Breast epithelium (tissue), 3 donors: Measurements from ENCODE around the gene SYNJ1.

Source experiments
- POLR2AphosphoS5 ChIP-seq, 3 donors: sonication (generic); formaldehyde crosslinking; IDR thresholded peaks; one replicate each; pipeline ENCODE4 v1.6.1; 2017; ENCODE audit warnings: antibody characterized with exemption in 3 of 3
- TF ChIP-seq, protein P1 (sequence below), 3 donors: fragments of 450-650 bp; IDR thresholded peaks; one replicate each; pipeline ENCODE4 v1.5.1; 2016 to 2017; ENCODE audit warnings: antibody characterized with exemption in 3 of 3, mild to moderate bottlenecking in 3 of 3, moderate library complexity in 3 of 3

DNA sequence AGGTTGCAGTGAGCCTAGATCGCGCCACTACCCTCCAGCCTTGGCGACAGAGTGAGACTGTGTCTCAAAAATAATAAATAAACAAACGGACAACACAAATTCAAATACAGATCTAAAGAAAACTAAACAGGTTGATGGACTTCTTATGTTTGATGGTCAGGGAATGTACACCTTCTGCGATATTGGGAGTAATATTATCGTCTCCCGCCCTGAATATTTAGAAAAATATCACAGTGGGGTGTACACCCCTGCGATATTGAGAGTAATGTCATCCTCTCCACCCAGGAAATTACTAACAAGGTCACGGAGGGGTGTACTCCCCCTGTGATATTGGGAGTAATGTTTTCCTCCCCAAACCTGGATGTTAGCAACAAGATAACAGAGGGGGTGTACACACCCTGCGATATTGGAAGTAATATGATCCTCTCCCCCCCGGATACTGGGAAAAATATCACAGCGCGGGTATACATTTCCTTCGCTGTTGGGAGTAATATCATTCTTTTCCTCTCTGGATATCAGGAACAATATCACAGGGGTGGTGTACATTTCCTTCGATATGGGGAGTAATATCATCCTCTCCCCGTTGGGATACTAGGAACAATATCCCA lies 114.3 kb downstream of the SYNJ1 start:
- TF ChIP-seq, protein P1, sequence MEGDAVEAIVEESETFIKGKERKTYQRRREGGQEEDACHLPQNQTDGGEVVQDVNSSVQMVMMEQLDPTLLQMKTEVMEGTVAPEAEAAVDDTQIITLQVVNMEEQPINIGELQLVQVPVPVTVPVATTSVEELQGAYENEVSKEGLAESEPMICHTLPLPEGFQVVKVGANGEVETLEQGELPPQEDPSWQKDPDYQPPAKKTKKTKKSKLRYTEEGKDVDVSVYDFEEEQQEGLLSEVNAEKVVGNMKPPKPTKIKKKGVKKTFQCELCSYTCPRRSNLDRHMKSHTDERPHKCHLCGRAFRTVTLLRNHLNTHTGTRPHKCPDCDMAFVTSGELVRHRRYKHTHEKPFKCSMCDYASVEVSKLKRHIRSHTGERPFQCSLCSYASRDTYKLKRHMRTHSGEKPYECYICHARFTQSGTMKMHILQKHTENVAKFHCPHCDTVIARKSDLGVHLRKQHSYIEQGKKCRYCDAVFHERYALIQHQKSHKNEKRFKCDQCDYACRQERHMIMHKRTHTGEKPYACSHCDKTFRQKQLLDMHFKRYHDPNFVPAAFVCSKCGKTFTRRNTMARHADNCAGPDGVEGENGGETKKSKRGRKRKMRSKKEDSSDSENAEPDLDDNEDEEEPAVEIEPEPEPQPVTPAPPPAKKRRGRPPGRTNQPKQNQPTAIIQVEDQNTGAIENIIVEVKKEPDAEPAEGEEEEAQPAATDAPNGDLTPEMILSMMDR (IDR thresholded peaks at IDR 0.05): no peak
- TF ChIP-seq POLR2AphosphoS5 (IDR thresholded peaks at IDR 0.05): no peak
